Spleen (tissue), 11 donors: Measurements from ENCODE around the gene TMEM255B. TPM values are rescaled to one million over a fixed set of nuclear protein-coding genes. Genes with fewer than 3 reads are reported as not detected.
A peak's percentile ranks its signal among the peaks of the same experiment; 100 is the strongest.

Source experiments
- DNase-seq: peaks from one replicate; pipeline ENCODE4 v3.0.0-alpha.2; 2020
- H3K27ac ChIP-seq, 8 donors: fragments of 200-600 bp; sonication (generic) in 7 of 8; 1 replicate in 4 of 8; 2 replicates in 4 of 8; pipeline versions ENCODE4 v1.5.0 to v1.8.0; 2016 to 2021; ENCODE audit warnings: inconsistent platforms in 4 of 8, mild to moderate bottlenecking in 4 of 8, moderate library complexity in 1 of 8
- H3K27me3 ChIP-seq, 7 donors: fragments of 200-600 bp; sonication (generic) in 6 of 7; replicated peaks in 1 of 7; 1 replicate in 4 of 7; 2 replicates in 3 of 7; pipeline versions ENCODE4 v1.5.0 to v1.8.0; 2016 to 2021; ENCODE audit warnings: inconsistent platforms in 3 of 7, mild to moderate bottlenecking in 1 of 7
- H3K36me3 ChIP-seq, 6 donors: fragments of 200-600 bp; sonication (generic) in 5 of 6; 1 replicate in 4 of 6; 2 replicates in 2 of 6; pipeline versions ENCODE4 v1.5.0 to v1.8.0; 2016 to 2021; ENCODE audit warnings: inconsistent platforms in 2 of 6
- H3K4me1 ChIP-seq, 6 donors: fragments of 200-600 bp; sonication (generic) in 5 of 6; 1 replicate in 3 of 6; 2 replicates in 3 of 6; pipeline versions ENCODE4 v1.5.0 to v1.8.0; 2016 to 2021; ENCODE audit warnings: inconsistent platforms in 3 of 6
- H3K4me3 ChIP-seq, 8 donors: fragments of 200-600 bp; sonication (generic) in 7 of 8; 1 replicate in 4 of 8; 2 replicates in 4 of 8; pipeline versions ENCODE4 v1.5.0 to v1.8.0; 2016 to 2021; ENCODE audit warnings: inconsistent platforms in 4 of 8, mild to moderate bottlenecking in 4 of 8, moderate library complexity in 2 of 8
- H3K9me3 ChIP-seq, 8 donors: fragments of 200-600 bp; sonication (generic) in 7 of 8; 1 replicate in 4 of 8; 2 replicates in 4 of 8; pipeline versions ENCODE4 v1.5.0 to v1.8.0; 2016 to 2021; ENCODE audit warnings: inconsistent platforms in 4 of 8
- POLR2A ChIP-seq, 3 donors: fragments of 450-650 bp; IDR thresholded peaks; one replicate each; pipeline ENCODE4 v1.5.1; 2017; ENCODE audit warnings: antibody characterized with exemption in 3 of 3, mild to moderate bottlenecking in 1 of 3
- POLR2AphosphoS5 ChIP-seq, 3 donors: sonication (generic); formaldehyde crosslinking; IDR thresholded peaks; one replicate each; pipeline ENCODE4 v1.5.1; 2017; ENCODE audit warnings: antibody characterized with exemption in 3 of 3
- WGBS, 5 donors: extraction: QIAGEN DNeasy Blood & Tissue Kit in 3 of 5; methylation state at CpG; one replicate each; pipeline versions ENCODE4 v1.1.5 to v1.1.7; 2013 to 2018; 5-methylcytosine and 5-hydroxymethylcytosine counted together
- intact Hi-C: fragments of 100-400 bp; cut with DNase I; formaldehyde crosslinking; loops from one replicate; pipeline ENCODE4 v1.15.0; 2023; ENCODE audit warnings: low total_unique reads
- polyA plus RNA-seq, 3 donors: library from polyadenylated mRNA; stranded (reverse); fragments of 200-250 nt; gene quantifications; one replicate each; pipeline ENCODE4 v1.2.1, GENCODE V29; 2013
- total RNA-seq, 7 donors: library from RNA; depleted of rRNA in 3 of 7; stranded (reverse); fragments of >200 nt in 3 of 7; fragmentation: NEBNext Ultra II Directional in 4 of 7; extraction: Animal tissue kit (Norgen Biotek cat#: 25700) in 4 of 7; gene quantifications; one replicate each; pipeline versions ENCODE4 v1.1.0 to v1.2.1, GENCODE V29; 2016 to 2021
- TF ChIP-seq, protein P1 (sequence below), 11 experiments: fragments of 200-600 bp in 7 of 11; fragments of 450-650 bp in 4 of 11; sonication (generic) in 4 of 11; IDR thresholded peaks in 8 of 11; conservative IDR thresholded peaks in 3 of 11; 1 replicate in 7 of 11; 2 replicates in 4 of 11; pipeline versions ENCODE4 v1.4.0 to v1.8.0; 2016 to 2021; ENCODE audit warnings: antibody characterized with exemption in 11 of 11, inconsistent platforms in 4 of 11, mild to moderate bottlenecking in 1 of 11
- donor health status: healthy with polysubstance abuse.
- donor health status: DM: no; HTN: no; CAD: no; lungs with moderate emphysema.
- donor health status: DM: no; HTN: no; CAD: no.
- donor health status: Bipolar disorder and iron deficiency.
- donor health status: healthy.
- donor health status: DM: no; HTN: no; CAD: no.
- donor health status: DM: yes; HTN: yes; CAD: no.

TMEM255B gene
- total and polyA plus RNA-seq, 10 donors: 5.7 to 26.9 (median 12.3) TPM

GRCh38 chr13:113726961-113727411 lies 32.0 kb upstream of the TMEM255B start:
- WGBS, 5 donors: 76 to 89% (median 87%) methylated on average over 8 to 10 of the region's 10 CpGs
- DNase-seq: peak; percentile 86
- intact Hi-C loops: no loop called here
- peaks cover 0 to 24% (median 8%) of the 10 kb centered on the region in 6 donors for H3K4me1 ChIP-seq
- H3K27ac ChIP-seq: peak overlapping the region in 1 of 8 donors; percentile 55
- peaks cover 0 to 23% (median 4%) of the 10 kb centered on the region in 8 donors for H3K9me3 ChIP-seq
- TF ChIP-seq POLR2AphosphoS5 (IDR thresholded peaks at IDR 0.05): no peak
- TF ChIP-seq, protein P1, sequence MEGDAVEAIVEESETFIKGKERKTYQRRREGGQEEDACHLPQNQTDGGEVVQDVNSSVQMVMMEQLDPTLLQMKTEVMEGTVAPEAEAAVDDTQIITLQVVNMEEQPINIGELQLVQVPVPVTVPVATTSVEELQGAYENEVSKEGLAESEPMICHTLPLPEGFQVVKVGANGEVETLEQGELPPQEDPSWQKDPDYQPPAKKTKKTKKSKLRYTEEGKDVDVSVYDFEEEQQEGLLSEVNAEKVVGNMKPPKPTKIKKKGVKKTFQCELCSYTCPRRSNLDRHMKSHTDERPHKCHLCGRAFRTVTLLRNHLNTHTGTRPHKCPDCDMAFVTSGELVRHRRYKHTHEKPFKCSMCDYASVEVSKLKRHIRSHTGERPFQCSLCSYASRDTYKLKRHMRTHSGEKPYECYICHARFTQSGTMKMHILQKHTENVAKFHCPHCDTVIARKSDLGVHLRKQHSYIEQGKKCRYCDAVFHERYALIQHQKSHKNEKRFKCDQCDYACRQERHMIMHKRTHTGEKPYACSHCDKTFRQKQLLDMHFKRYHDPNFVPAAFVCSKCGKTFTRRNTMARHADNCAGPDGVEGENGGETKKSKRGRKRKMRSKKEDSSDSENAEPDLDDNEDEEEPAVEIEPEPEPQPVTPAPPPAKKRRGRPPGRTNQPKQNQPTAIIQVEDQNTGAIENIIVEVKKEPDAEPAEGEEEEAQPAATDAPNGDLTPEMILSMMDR (IDR thresholded peaks at IDR 0.05 in 8 of 11, conservative IDR thresholded peaks at IDR 0.05 in 3 of 11): no peak
- TF ChIP-seq POLR2A (IDR thresholded peaks at IDR 0.05): no peak
- no peaks in the 10 kb centered on the region for H3K36me3 ChIP-seq
- H3K27me3 ChIP-seq: peaks cover 0 to 32% (median 5%) of the 10 kb centered on the region in 7 donors
- no peak overlapping the region for H3K4me3 ChIP-seq

DNA sequence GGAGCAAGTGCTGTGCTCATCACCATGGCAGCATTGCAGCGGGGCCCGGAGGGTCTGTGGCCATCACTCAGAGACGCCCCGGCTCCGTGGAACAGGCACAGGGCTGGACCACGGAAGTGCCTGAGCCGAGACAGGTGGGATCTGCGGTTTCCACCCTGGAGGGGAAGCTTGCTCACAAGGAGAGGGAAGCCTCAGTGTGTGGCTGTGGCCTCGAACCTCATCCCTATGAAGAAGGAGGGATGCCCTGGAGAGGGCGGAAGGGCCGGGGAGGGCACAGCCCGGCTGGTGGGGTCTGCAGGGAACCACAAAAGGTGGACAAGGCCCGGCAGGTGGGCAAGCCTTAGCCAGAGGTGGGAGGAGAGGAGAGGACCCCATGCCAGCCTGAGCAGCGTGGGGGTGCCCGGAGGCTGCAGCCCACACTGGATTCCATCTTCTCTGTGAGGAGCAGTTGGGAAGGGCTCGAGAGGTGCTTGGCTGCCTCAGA lies 30.4 kb upstream of the TMEM255B start:
- DNase-seq: peak; percentile 73
- H3K27me3 ChIP-seq: peaks cover 0 to 32% (median 5%) of the 10 kb centered on the region in 7 donors
- TF ChIP-seq, protein P1 (IDR thresholded peaks at IDR 0.05 in 8 of 11, conservative IDR thresholded peaks at IDR 0.05 in 3 of 11): no peak
- no peak for TF ChIP-seq POLR2AphosphoS5 (IDR thresholded peaks at IDR 0.05)
- no peak for TF ChIP-seq POLR2A (IDR thresholded peaks at IDR 0.05)
- H3K4me3 ChIP-seq: no peak overlapping the region
- intact Hi-C loops: no loop called here
- WGBS, 5 donors: 88 to 92% (median 91%) methylated on average over 16 of the region's 16 CpGs
- H3K4me1 ChIP-seq: peaks cover 0 to 34% (median 8%) of the 10 kb centered on the region in 6 donors
- no peaks in the 10 kb centered on the region for H3K36me3 ChIP-seq
- H3K27ac ChIP-seq: no peak overlapping the region
- peaks cover 0 to 23% (median 4%) of the 10 kb centered on the region in 8 donors for H3K9me3 ChIP-seq

- peaks cover 0 to 27% (median 6%) of the 10 kb centered on the region in 6 donors for H3K4me1 ChIP-seq
- no peak overlapping the region for H3K4me3 ChIP-seq
- peak; percentile 73 for DNase-seq
- no peak for TF ChIP-seq POLR2A (IDR thresholded peaks at IDR 0.05)
- no peak for TF ChIP-seq POLR2AphosphoS5 (IDR thresholded peaks at IDR 0.05)
- TF ChIP-seq, protein P1 (IDR thresholded peaks at IDR 0.05 in 8 of 11, conservative IDR thresholded peaks at IDR 0.05 in 3 of 11): no peak
- no peak overlapping the region for H3K27ac ChIP-seq
- WGBS, 5 donors: 51 to 72% (median 63%) methylated on average over 31 to 34 of the region's 34 CpGs
- intact Hi-C loops: no loop called here
- peaks cover 0 to 23% (median 4%) of the 10 kb centered on the region in 8 donors for H3K9me3 ChIP-seq
- no peaks in the 10 kb centered on the region for H3K36me3 ChIP-seq
- H3K27me3 ChIP-seq: peaks cover 0 to 32% (median 5%) of the 10 kb centered on the region in 7 donors
Observed at GRCh38 chr13:113729187-113730019, 29.6 kb upstream of the TMEM255B start.

DNA sequence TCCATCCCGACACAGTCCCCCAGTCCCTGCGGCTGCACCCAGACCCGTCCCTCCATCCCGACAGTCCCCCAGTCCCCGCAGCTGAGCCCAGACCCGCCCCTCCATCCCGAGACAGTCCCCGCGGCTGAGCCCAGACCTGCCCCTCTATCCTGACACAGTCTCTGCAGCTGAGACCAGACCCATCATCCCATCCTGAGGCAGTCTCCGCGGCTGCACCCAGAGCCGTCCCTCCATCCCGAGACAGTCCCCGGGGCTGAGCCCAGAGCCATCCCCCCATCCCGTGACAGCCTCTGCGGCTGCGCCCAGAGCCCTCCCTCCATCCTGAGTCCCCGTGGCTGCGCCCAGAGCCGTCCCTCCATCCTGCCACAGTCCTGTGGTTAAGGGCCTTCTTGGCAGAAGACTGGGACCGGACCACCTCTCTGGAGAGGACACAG lies 28.8 kb upstream of the TMEM255B start:
- Histone ChIP-seq H3K4me3 (no peak overlapping the region), H3K27me3 (peaks cover 0 to 32% (median 5%) of the 10 kb centered on the region in 7 donors), H3K36me3 (no peaks in the 10 kb centered on the region), H3K27ac (no peak overlapping the region), H3K4me1 (peaks cover 0 to 20% (median 0%) of the 10 kb centered on the region in 6 donors), H3K9me3 (peaks cover 0 to 23% (median 4%) of the 10 kb centered on the region in 8 donors)
- DNase-seq: peak; percentile 66
- TF ChIP-seq POLR2A (IDR thresholded peaks at IDR 0.05): no peak
- no peak for TF ChIP-seq POLR2AphosphoS5 (IDR thresholded peaks at IDR 0.05)
- TF ChIP-seq, protein P1 (IDR thresholded peaks at IDR 0.05 in 8 of 11, conservative IDR thresholded peaks at IDR 0.05 in 3 of 11): no peak
- intact Hi-C loops: no loop called here
- WGBS, 5 donors: 35 to 68% (median 59%) methylated on average over 12 to 21 of the region's 21 CpGs
